Activated CD4-positive, alpha-beta T cell treated with anti-CD3 and anti-CD28 coated beads, Interleukin-2, Interleukin-4, amounts not matched to agents 100 ng/mL and 50 ng/mL, durations not matched to agents 16 hours and 8 hours (primary cell): ENCODE results near the gene CCNB2.
"Not testable (repeated sequence)": the region's sequence is repeated elsewhere in the genome, so short reads cannot be mapped to it uniquely, and the experiment has no call there.

ENCODE experiments used
- DNase-seq: peaks from one replicate; pipeline ENCODE4 v3.0.0-alpha.2; 2020; ENCODE audit warnings: low spot score

The CCNB2 gene

GRCh38 chr15:59133929-59134427 is 29.0 kb downstream of the CCNB2 start:
- DNase-seq, result no peak

- DNase-seq, result peak; percentile 20
These were observed 32.6 kb downstream of the CCNB2 start for GRCh38 chr15:59137566-59137965.

- DNase-seq, result peak; percentile 53
These were observed 33.3 kb downstream of the CCNB2 start for GRCh38 chr15:59138243-59138642.

- no peak for DNase-seq
These were observed 35.7 kb downstream of the CCNB2 start for GRCh38 chr15:59140422-59141226.

GRCh38 chr15:59143281-59143680 is 38.3 kb downstream of the CCNB2 start:
- DNase-seq, result no peak

- DNase-seq, result not testable (repeated sequence)
These were observed 39.6 kb downstream of the CCNB2 start for GRCh38 chr15:59144594-59144993.

GRCh38 chr15:59147666-59148065 is 42.7 kb downstream of the CCNB2 start:
- no peak for DNase-seq

- DNase-seq, result no peak
These were observed 43.3 kb downstream of the CCNB2 start for GRCh38 chr15:59148153-59148833.

GRCh38 chr15:59150185-59150584 is 45.2 kb downstream of the CCNB2 start:
- no peak for DNase-seq

GRCh38 chr15:59152694-59153450 is 47.9 kb downstream of the CCNB2 start:
- DNase-seq, result no peak

GRCh38 chr15:59153466-59153865 is 48.5 kb downstream of the CCNB2 start:
- DNase-seq, result no peak

GRCh38 chr15:59154243-59154642 is 49.3 kb downstream of the CCNB2 start:
- no peak for DNase-seq

GRCh38 chr15:59155431-59155830 is 50.5 kb downstream of the CCNB2 start:
- no peak for DNase-seq

- DNase-seq, result no peak
These were observed 52.5 kb downstream of the CCNB2 start for GRCh38 chr15:59157396-59157795.

GRCh38 chr15:59157840-59158700 is 53.1 kb downstream of the CCNB2 start:
- no peak for DNase-seq

- DNase-seq, result no peak
These were observed 53.7 kb downstream of the CCNB2 start for GRCh38 chr15:59158701-59159034.

- no peak for DNase-seq
These were observed 54.3 kb downstream of the CCNB2 start for GRCh38 chr15:59159210-59159609.

GRCh38 chr15:59160880-59161593 is 56.1 kb downstream of the CCNB2 start:
- peak; percentile 26 for DNase-seq

- DNase-seq, result not testable (repeated sequence)
These were observed 57.1 kb downstream of the CCNB2 start for GRCh38 chr15:59162080-59162479.

GRCh38 chr15:59165726-59166125 is 60.8 kb downstream of the CCNB2 start:
- no peak for DNase-seq

- no peak for DNase-seq
These were observed 61.2 kb downstream of the CCNB2 start for GRCh38 chr15:59166166-59166565.
